Fibroblast of skin of abdomen (primary cell): ENCODE results near the gene RPP25L.

ENCODE experiments used
- DNase-seq: peaks from one replicate; pipeline ENCODE4 v3.0.0-alpha.2; 2013

RPP25L gene

GRCh38 chr9:34637356-34638137 is 25.6 kb upstream of the RPP25L start, which contains the start of gene SIGMAR1:
SIGMAR1 (minus strand) TSS chr9:34637787; CDS start chr9:34637697, 90 bp downstream.
- peak; percentile 94 for DNase-seq

- DNase-seq: no peak
Measured at GRCh38 chr9:34636791-34637355, 25.0 kb upstream of the RPP25L start.

- DNase-seq: no peak
Measured at GRCh38 chr9:34635556-34635955, 23.7 kb upstream of the RPP25L start.

GRCh38 chr9:34634551-34635248 is 22.8 kb upstream of the RPP25L start:
- no peak for DNase-seq

- DNase-seq: peak; percentile 52
Measured at GRCh38 chr9:34633851-34634550, 22.1 kb upstream of the RPP25L start.

- DNase-seq: no peak
Measured at GRCh38 chr9:34633166-34633565, 21.3 kb upstream of the RPP25L start.

- no peak for DNase-seq
Measured at GRCh38 chr9:34630402-34631154, 18.7 kb upstream of the RPP25L start.

GRCh38 chr9:34629491-34629808 is 17.6 kb upstream of the RPP25L start:
- DNase-seq: no peak

- no peak for DNase-seq
Measured at GRCh38 chr9:34628656-34629490, 17.0 kb upstream of the RPP25L start, which contains the start of gene ARID3C. ARID3C (minus strand) TSS chr9:34629066; CDS start chr9:34628014, 1,052 bp downstream.

GRCh38 chr9:34627716-34628655 is 16.1 kb upstream of the RPP25L start:
- no peak for DNase-seq

GRCh38 chr9:34625186-34625486 is 13.2 kb upstream of the RPP25L start:
- DNase-seq: no peak

GRCh38 chr9:34624475-34625185 is 12.7 kb upstream of the RPP25L start:
- no peak for DNase-seq

GRCh38 chr9:34623374-34624235 is 11.7 kb upstream of the RPP25L start:
- no peak for DNase-seq

- DNase-seq: peak; percentile 94
Measured at GRCh38 chr9:34620061-34620994, 8.4 kb upstream of the RPP25L start, which contains the start of gene DCTN3. DCTN3 (minus strand) TSS chr9:34620495; CDS start chr9:34620464, 31 bp downstream.

- no peak for DNase-seq
Measured at GRCh38 chr9:34615132-34615531, 3.2 kb upstream of the RPP25L start.

- peak; percentile 60 for DNase-seq
Measured at GRCh38 chr9:34612788-34613390, 992 bp upstream of the RPP25L start.
